Kidney (tissue), 14 donors: Measurements from ENCODE around the gene PEX19. TPM values are rescaled to one million over a fixed set of nuclear protein-coding genes. Genes with fewer than 3 reads are reported as not detected.

Experiments used
- DNase-seq, 5 donors: peaks; one replicate each; pipeline ENCODE4 v3.0.0-alpha.2; 2013 to 2020
- FAIRE-seq: peaks from 2 replicates; lab custom pipeline; 2012; peaks lifted over from hg19 to GRCh38; lab: Jason Lieb, UNC
- H3K27ac ChIP-seq, 2 donors: one replicate each; pipeline ENCODE4 v1.7.0; 2013; ENCODE audit warnings: low read depth in 2 of 2, low read length in 2 of 2, inconsistent platforms in 1 of 2
- H3K27me3 ChIP-seq: one replicate; pipeline ENCODE4 v1.7.1; 2013; ENCODE audit warnings: low read length, inconsistent platforms; ENCODE audit not compliant: control insufficient read depth, insufficient read depth
- H3K36me3 ChIP-seq, 3 donors: one replicate each; pipeline versions ENCODE4 v1.7.0 to v1.7.1; 2013; ENCODE audit warnings: low read length in 3 of 3, control low read depth in 1 of 3, inconsistent platforms in 1 of 3; ENCODE audit not compliant: insufficient read depth in 3 of 3, control insufficient read depth in 2 of 3
- H3K4me1 ChIP-seq, 3 donors: one replicate each; pipeline versions ENCODE4 v1.7.0 to v1.7.1; 2013; ENCODE audit warnings: low read length in 3 of 3, inconsistent platforms in 1 of 3, low read depth in 1 of 3; ENCODE audit not compliant: control insufficient read depth in 2 of 3, insufficient read depth in 2 of 3
- H3K4me3 ChIP-seq, 3 donors: one replicate each; pipeline versions ENCODE4 v1.7.0 to v1.8.1; 2013; ENCODE audit warnings: low read length in 3 of 3, control low read depth in 1 of 3, inconsistent platforms in 1 of 3
- H3K9ac ChIP-seq, 3 donors: one replicate each; pipeline versions ENCODE4 v1.7.0 to v1.7.1; 2013; ENCODE audit warnings: low read length in 3 of 3, control low read depth in 1 of 3, inconsistent platforms in 1 of 3
- H3K9me3 ChIP-seq, 3 donors: one replicate each; pipeline versions ENCODE4 v1.7.0 to v1.7.1; 2013; ENCODE audit warnings: low read length in 3 of 3, control low read depth in 1 of 3, inconsistent platforms in 1 of 3; ENCODE audit not compliant: control insufficient read depth in 2 of 3, insufficient read depth in 1 of 3
- intact Hi-C: fragments of 100-400 bp; cut with DNase I; formaldehyde crosslinking; loops from one replicate; pipeline ENCODE4 v1.11.1; 2022
- polyA plus RNA-seq: library from polyadenylated mRNA; stranded (reverse); fragments of 350-450 nt; fragmentation: Illumina TruSeq; extraction: RNeasy Lipid Tissue Mini Kit (QIAGEN cat#74804); gene quantifications from one replicate; pipeline ENCODE4 v1.2.3, GENCODE V29; 2014; ENCODE audit warnings: low read depth, low replicate concordance; ENCODE audit not compliant: insufficient read depth
- total RNA-seq: library from RNA; stranded (reverse); fragmentation: NEBNext Ultra II Directional; extraction: Animal tissue kit (Norgen Biotek cat#: 25700); gene quantifications from one replicate; pipeline ENCODE4 v1.2.1, GENCODE V29; 2021
- TF ChIP-seq, protein P1 (sequence below): IDR thresholded peaks from 3 replicates; pipeline ENCODE4 v1.5.1; 2012; ENCODE audit warnings: mild to moderate bottlenecking, moderate library complexity, borderline replicate concordance; ENCODE audit not compliant: insufficient read depth; ENCODE audit errors: extremely low read depth
- donor health status: control.
- donor health status: control.
- donor health status: control.
- donor health status: control.
- donor health status: control.
- donor health status: DM: yes; HTN: yes; CAD: no.
- donor health status: Normal renal cell carcinoma (clear cell type).

PEX19 gene
- total and polyA plus RNA-seq, 2 donors from 2014 or later = 49.8 to 67.9 TPM

- intact Hi-C loops = no loop called here
- no peak for FAIRE-seq
These were observed 17.5 kb downstream of the PEX19 start for GRCh38 chr1:160267284-160267991.

GRCh38 chr1:160264795-160265307 is 20.1 kb downstream of the PEX19 start:
- no peak for DNase-seq
- TF ChIP-seq, protein P1, sequence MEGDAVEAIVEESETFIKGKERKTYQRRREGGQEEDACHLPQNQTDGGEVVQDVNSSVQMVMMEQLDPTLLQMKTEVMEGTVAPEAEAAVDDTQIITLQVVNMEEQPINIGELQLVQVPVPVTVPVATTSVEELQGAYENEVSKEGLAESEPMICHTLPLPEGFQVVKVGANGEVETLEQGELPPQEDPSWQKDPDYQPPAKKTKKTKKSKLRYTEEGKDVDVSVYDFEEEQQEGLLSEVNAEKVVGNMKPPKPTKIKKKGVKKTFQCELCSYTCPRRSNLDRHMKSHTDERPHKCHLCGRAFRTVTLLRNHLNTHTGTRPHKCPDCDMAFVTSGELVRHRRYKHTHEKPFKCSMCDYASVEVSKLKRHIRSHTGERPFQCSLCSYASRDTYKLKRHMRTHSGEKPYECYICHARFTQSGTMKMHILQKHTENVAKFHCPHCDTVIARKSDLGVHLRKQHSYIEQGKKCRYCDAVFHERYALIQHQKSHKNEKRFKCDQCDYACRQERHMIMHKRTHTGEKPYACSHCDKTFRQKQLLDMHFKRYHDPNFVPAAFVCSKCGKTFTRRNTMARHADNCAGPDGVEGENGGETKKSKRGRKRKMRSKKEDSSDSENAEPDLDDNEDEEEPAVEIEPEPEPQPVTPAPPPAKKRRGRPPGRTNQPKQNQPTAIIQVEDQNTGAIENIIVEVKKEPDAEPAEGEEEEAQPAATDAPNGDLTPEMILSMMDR = no peak
- Histone ChIP-seq H3K9ac (no peak overlapping the region), H3K9me3 (no peaks in the 10 kb centered on the region), H3K4me1 (peaks cover 4 to 6% (median 6%) of the 10 kb centered on the region in 3 donors), H3K36me3 (no peaks in the 10 kb centered on the region), H3K4me3 (no peak overlapping the region), H3K27me3 (no peaks in the 10 kb centered on the region), H3K27ac (no peak overlapping the region)
- intact Hi-C loops = no loop called here
- FAIRE-seq = no peak

More at GRCh38 chr1:160267284-160267991, 17.5 kb downstream of the PEX19 start:
- Histone ChIP-seq H3K36me3 (no peaks in the 10 kb centered on the region), H3K27me3 (no peaks in the 10 kb centered on the region), H3K4me3 (no peak overlapping the region), H3K4me1 (peaks cover 0 to 4% (median 0%) of the 10 kb centered on the region in 3 donors), H3K9ac (no peak overlapping the region), H3K27ac (no peak overlapping the region), H3K9me3 (no peaks in the 10 kb centered on the region)
- TF ChIP-seq, protein P1 = no peak
- DNase-seq = no peak

GRCh38 chr1:160261893-160262794 is 22.8 kb downstream of the PEX19 start, which contains the start of gene DCAF8:
TSS of gene DCAF8 (minus strand) at chr1:160262549. CDS start at chr1:160244008, 18,541 bp downstream.
- intact Hi-C loops = no loop called here

More at GRCh38 chr1:160261893-160262794, 22.8 kb downstream of the PEX19 start, which contains the start of gene DCAF8:
- Histone ChIP-seq H3K27me3 (no peaks in the 10 kb centered on the region), H3K9me3 (no peaks in the 10 kb centered on the region), H3K27ac (peak within 1 kb of the TSS; percentile 98 to 99), H3K4me1 (peaks cover 4 to 11% (median 10%) of the 10 kb centered on the region in 3 donors), H3K9ac (peak within 1 kb of the TSS; percentile 80 to 100 (median 98)), H3K4me3 (peak within 1 kb of the TSS; percentile 94 to 98 (median 94)), H3K36me3 (no peaks in the 10 kb centered on the region)
- DNase-seq (peak; percentile 98 to 100 (median 99)), FAIRE-seq (peak; percentile 55)
- TF ChIP-seq, protein P1 = no peak
